H1 (cell line): ENCODE data around the gene GCSAM. TPM values are rescaled to one million over a fixed set of nuclear protein-coding genes. Genes with fewer than 3 reads are reported as not detected.

Experiments used
- CHD1 ChIP-seq: IDR thresholded peaks from 2 replicates; pipeline ENCODE4 v1.6.1; 2012; ENCODE audit warnings: low read depth, low read length, improper control_type of control experiment
- CHD2 ChIP-seq: IDR thresholded peaks from 2 replicates; pipeline ENCODE4 v1.6.1; 2012; ENCODE audit warnings: low read length, improper control_type of control experiment
- CHD7 ChIP-seq: fragments of 300-600 bp; sonication (generic); IDR thresholded peaks from 2 replicates; pipeline ENCODE4 v1.7.1; 2012; ENCODE audit warnings: low read length, moderate library complexity, mild to moderate bottlenecking, inconsistent platforms; ENCODE audit not compliant: insufficient replicate concordance
- CREB1 ChIP-seq: IDR thresholded peaks from 2 replicates; pipeline ENCODE4 v1.6.1; 2012; ENCODE audit warnings: inconsistent platforms
- HDAC2 ChIP-seq, 2 experiments: fragments of 300-600 bp in 1 of 2; sonication (generic) in 1 of 2; IDR thresholded peaks; 2 replicates each; pipeline ENCODE4 v1.6.1; 2011 to 2012; ENCODE audit warnings: low read depth in 2 of 2, low read length in 2 of 2, mild to moderate bottlenecking in 2 of 2, moderate library complexity in 2 of 2, borderline replicate concordance in 1 of 2, inconsistent platforms in 1 of 2
- KDM4A ChIP-seq: IDR thresholded peaks from one replicate; pipeline ENCODE4 v1.7.1; 2012; ENCODE audit warnings: low read depth, mild to moderate bottlenecking, moderate library complexity, low read length, inconsistent platforms; ENCODE audit not compliant: severe bottlenecking
- RXRA ChIP-seq: IDR thresholded peaks from 2 replicates; pipeline ENCODE4 v1.6.1; 2011; ENCODE audit warnings: low read depth, mild to moderate bottlenecking, low read length, moderate library complexity; ENCODE audit not compliant: insufficient read depth
- polyA plus RNA-seq, 7 experiments: library from polyadenylated mRNA; depleted of rRNA in 3 of 7; stranded (reverse) in 5 of 7; unstranded in 2 of 7; fragments of >200 nt in 5 of 7; fragments of 200-250 nt in 2 of 7; gene quantifications; 1 replicate in 5 of 7; 2 replicates in 1 of 7; 4 replicates in 1 of 7; pipeline versions ENCODE4 v1.2.1 to v1.2.3, GENCODE V29; 2011 to 2013; ENCODE audit warnings: missing spikeins in 2 of 7, mixed read lengths in 2 of 7
- total RNA-seq: library from RNA; stranded (reverse); fragmentation: NEBNext Ultra II Directional; extraction: Animal tissue kit (Norgen Biotek cat#: 25700); gene quantifications from 2 replicates; pipeline ENCODE4 v1.2.1, GENCODE V29; 2021

GCSAM gene
- total and polyA plus RNA-seq, 2 of the 8 experiments (the other 6 are each of a cell fraction or from before 2014, with no cell fraction given): not detected

DNA sequence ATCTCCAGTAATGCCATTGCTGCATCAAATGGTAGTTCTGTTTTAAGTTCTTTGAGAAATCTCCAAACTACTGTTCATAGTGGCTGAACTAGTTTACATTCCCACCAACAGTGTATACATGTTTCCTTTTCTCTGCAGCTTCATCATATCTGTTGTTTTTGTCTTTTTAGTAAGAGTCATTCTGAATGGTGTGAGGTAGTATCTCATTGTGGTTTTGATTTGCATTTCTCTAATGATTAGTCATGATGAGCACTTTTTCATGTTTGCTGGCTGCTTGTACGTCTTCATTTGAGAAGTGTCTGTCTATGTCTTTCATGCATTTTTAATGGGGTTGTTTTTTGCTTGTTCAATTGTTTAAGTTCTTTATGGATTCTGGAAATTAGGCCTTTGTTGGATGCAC, 10.2 kb upstream of the GCSAM start (continued):
- no peak for TF ChIP-seq CHD7
- no peak for TF ChIP-seq CHD1
- no peak for TF ChIP-seq CHD2
- no peak for TF ChIP-seq KDM4A
- no peak for TF ChIP-seq RXRA
- no peak for TF ChIP-seq HDAC2 (IDR thresholded peaks at IDR 0.05; ENCODE audit: borderline replicate concordance in 1 of 2, low read depth in 2 of 2, low read length in 2 of 2)
- TF ChIP-seq CREB1: no peak
